Endothelial cell of umbilical vein (primary cell): ENCODE results near the gene RFX6. TPM values are rescaled to one million over a fixed set of nuclear protein-coding genes. Genes with fewer than 3 reads are reported as not detected.

Experiments used
- BruUV-seq: library from RNA; stranded (reverse); fragments of 400-500 nt; replicated peaks from 2 replicates; lab custom pipeline; 2021; lab: Mats Ljungman, UMichigan
- CTCF ChIA-PET: fragments of 300-600, 350-600 bp; sonication (Branson Sonifier 250); formaldehyde crosslinking; loops from one replicate; lab custom pipeline; 2021; ENCODE audit warnings: antibody characterized with exemption, inconsistent platforms; lab: Charles Lee
- POLR2A ChIA-PET: fragments of 300-600, 350-600 bp; sonication (Branson Sonifier 250); formaldehyde crosslinking; loops from one replicate; lab custom pipeline; 2021; ENCODE audit warnings: antibody characterized with exemption, inconsistent platforms; lab: Charles Lee
- DNase-seq: peaks from one replicate; pipeline ENCODE4 v3.0.0-alpha.2; 2011; ENCODE audit warnings: low read depth, low spot score
- FAIRE-seq: peaks from 2 replicates; lab custom pipeline; 2011; peaks lifted over from hg19 to GRCh38; lab: Jason Lieb, UNC
- H2AFZ ChIP-seq: 2 replicates; pipeline ENCODE4 v1.6.0; 2012; ENCODE audit warnings: low read depth, low read length, control low read depth, inconsistent platforms
- H3K27ac ChIP-seq: 2 replicates; pipeline ENCODE4 v1.5.1; 2011; ENCODE audit warnings: low read depth, mild to moderate bottlenecking, control low read depth, low read length, moderate library complexity; ENCODE audit not compliant: insufficient read depth
- H3K27me3 ChIP-seq, 2 experiments: 2 replicates each; pipeline versions ENCODE4 v1.6.0 to v1.6.1; 2011; ENCODE audit warnings: low read length in 2 of 2, mixed read lengths in 1 of 2; ENCODE audit not compliant: control insufficient read depth in 2 of 2, insufficient read depth in 2 of 2
- H3K36me3 ChIP-seq, 2 experiments: 2 replicates in 1 of 2; 3 replicates in 1 of 2; pipeline ENCODE4 v1.5.1; 2011; ENCODE audit warnings: low read length in 2 of 2, mild to moderate bottlenecking in 1 of 2, moderate library complexity in 1 of 2; ENCODE audit not compliant: control insufficient read depth in 2 of 2, insufficient read depth in 2 of 2; ENCODE audit errors: extremely low read depth in 1 of 2
- H3K4me1 ChIP-seq: 3 replicates; pipeline ENCODE4 v1.5.1; 2011; ENCODE audit warnings: mild to moderate bottlenecking, low read length; ENCODE audit not compliant: control insufficient read depth, insufficient read depth; ENCODE audit errors: extremely low read depth
- H3K4me2 ChIP-seq: 2 replicates; pipeline ENCODE4 v1.6.1; 2011; ENCODE audit warnings: low read length, control low read depth, mixed read lengths; ENCODE audit not compliant: insufficient read depth
- H3K4me3 ChIP-seq, 3 experiments: fragments of 200-600 bp in 1 of 3; sonication (generic), shearing (Covaris generic) in 1 of 3; replicated peaks in 1 of 3; 2 replicates each; pipeline ENCODE4 v1.5.1; 2011 to 2016; ENCODE audit warnings: control low read depth in 3 of 3, low read length in 3 of 3, mild to moderate bottlenecking in 2 of 3, inconsistent platforms in 1 of 3, low read depth in 1 of 3, moderate library complexity in 1 of 3; ENCODE audit not compliant: insufficient read depth in 1 of 3
- H3K79me2 ChIP-seq: 2 replicates; pipeline ENCODE4 v1.6.0; 2012; ENCODE audit warnings: low read length, inconsistent platforms; ENCODE audit not compliant: control insufficient read depth, insufficient read depth
- H3K9ac ChIP-seq: replicated peaks from 2 replicates; pipeline ENCODE3; 2011; ENCODE audit warnings: low read length, control low read depth; ENCODE audit not compliant: insufficient read depth; ENCODE audit errors: extremely low read depth
- H3K9me1 ChIP-seq: replicated peaks from 3 replicates; pipeline ENCODE4 v1.6.0; 2011; ENCODE audit warnings: mild to moderate bottlenecking, low read length; ENCODE audit not compliant: control insufficient read depth, insufficient read depth; ENCODE audit errors: extremely low read depth
- H3K9me3 ChIP-seq: replicated peaks from 2 replicates; pipeline ENCODE4 v1.5.1; 2012; ENCODE audit warnings: low read length, inconsistent platforms; ENCODE audit not compliant: control insufficient read depth, insufficient read depth
- H4K20me1 ChIP-seq: replicated peaks from 2 replicates; pipeline ENCODE3; 2011; ENCODE audit warnings: mild to moderate bottlenecking, low read length; ENCODE audit not compliant: control insufficient read depth, insufficient read depth; ENCODE audit errors: extremely low read depth
- EZH2 ChIP-seq: IDR thresholded peaks from 2 replicates; pipeline ENCODE4 v1.6.1; 2012; ENCODE audit warnings: borderline replicate concordance, low read depth, mild to moderate bottlenecking, moderate library complexity, low read length, inconsistent platforms; ENCODE audit not compliant: severe bottlenecking
- FOS ChIP-seq: IDR thresholded peaks from 2 replicates; pipeline ENCODE4 v1.6.1; 2011; ENCODE audit warnings: mild to moderate bottlenecking, low read length, moderate library complexity, borderline replicate concordance; ENCODE audit not compliant: insufficient read depth
- GATA2 ChIP-seq: IDR thresholded peaks from 2 replicates; pipeline ENCODE4 v1.7.0; 2011; ENCODE audit warnings: low read depth, mild to moderate bottlenecking, moderate library complexity, mixed read lengths, low read length; ENCODE audit not compliant: insufficient read length, insufficient read depth
- JUN ChIP-seq: IDR thresholded peaks from 2 replicates; pipeline ENCODE4 v1.6.1; 2011; ENCODE audit warnings: borderline replicate concordance, low read depth; ENCODE audit not compliant: insufficient read length, insufficient read depth
- MAX ChIP-seq: IDR thresholded peaks from 2 replicates; pipeline ENCODE4 v1.6.1; 2011; ENCODE audit not compliant: insufficient read depth, insufficient read length
- MYC ChIP-seq: IDR thresholded peaks from one replicate; pipeline ENCODE4 v1.6.1; 2011; ENCODE audit warnings: mild to moderate bottlenecking, low read depth, low read length
- POLR2A ChIP-seq: IDR thresholded peaks from 2 replicates; pipeline ENCODE4 v1.6.1; 2012; ENCODE audit warnings: low read depth, mild to moderate bottlenecking, control low read depth, low read length
- dilution Hi-C: fragments of 300-500 bp; cut with MboI; formaldehyde crosslinking; loops from one replicate; pipeline ENCODE4 v1.15.0; 2019; ENCODE audit warnings: low sequenced_read_pairs; ENCODE audit not compliant: extremely low pct_ligation_motif_present
- intact Hi-C: fragments of 100-400 bp; cut with micrococcal nuclease; formaldehyde crosslinking; loops from one replicate; pipeline ENCODE4 v1.10.0; 2022
- polyA plus RNA-seq, 4 experiments: library from polyadenylated mRNA; depleted of rRNA in 3 of 4; stranded (reverse) in 3 of 4; unstranded in 1 of 4; fragments of >200 nt; gene quantifications; 2 replicates each; pipeline versions ENCODE4 v1.2.1 to v1.2.3, GENCODE V29; 2011 to 2012; ENCODE audit warnings: missing spikeins in 1 of 4
- total RNA-seq: library from RNA; stranded (reverse); gene quantifications from 2 replicates; pipeline ENCODE4 v1.2.3, GENCODE V29; 2021

The RFX6 gene
- total and polyA plus RNA-seq, 2 donors (not counting 3 experiments of a cell fraction or from before 2014, with no cell fraction given): not detected

GRCh38 chr6:116925088-116925794, 48.2 kb downstream of the RFX6 start:
- no TSS peak for BruUV-seq
- intact Hi-C loops: no loop called here
- H3K9me1 ChIP-seq: no peaks in the 10 kb centered on the region
- FAIRE-seq (no peak), DNase-seq (peak; percentile 10)
- H3K4me2 ChIP-seq: no peak overlapping the region
- no peak overlapping the region for H3K27ac ChIP-seq
- H4K20me1 ChIP-seq: no peaks in the 10 kb centered on the region
- peaks cover 0 to 4% of the 10 kb centered on the region in 2 experiments for H3K27me3 ChIP-seq
- no peak overlapping the region for H3K9ac ChIP-seq
- ChIA-PET POLR2A (no interaction called here), CTCF (no interaction called here)
- H3K4me3 ChIP-seq: no peak overlapping the region
- H3K9me3 ChIP-seq: no peaks in the 10 kb centered on the region
- TF ChIP-seq MYC: no peak
- TF ChIP-seq GATA2: no peak
- no peak for TF ChIP-seq JUN
- no peak for TF ChIP-seq FOS
- no peak for TF ChIP-seq MAX
- no peak for TF ChIP-seq EZH2
- TF ChIP-seq POLR2A: no peak
- H3K4me1 ChIP-seq: no peaks in the 10 kb centered on the region
- H3K79me2 ChIP-seq: no peaks in the 10 kb centered on the region
- dilution Hi-C loops: no loop called here
- H2AFZ ChIP-seq: no peak overlapping the region
- no peaks in the 10 kb centered on the region for H3K36me3 ChIP-seq

GRCh38 chr6:116928677-116929076, 51.6 kb downstream of the RFX6 start:
- intact Hi-C loops: no loop called here
- Histone ChIP-seq H3K4me3 (no peak overlapping the region), H3K79me2 (no peaks in the 10 kb centered on the region), H3K9me3 (no peaks in the 10 kb centered on the region), H3K9ac (no peak overlapping the region), H3K4me2 (no peak overlapping the region), H3K27me3 (peaks cover 0 to 4% of the 10 kb centered on the region in 2 experiments), H3K9me1 (no peaks in the 10 kb centered on the region), H2AFZ (no peak overlapping the region), H3K4me1 (no peaks in the 10 kb centered on the region), H3K36me3 (no peaks in the 10 kb centered on the region), H4K20me1 (no peaks in the 10 kb centered on the region), H3K27ac (no peak overlapping the region)
- CTCF ChIA-PET: no interaction called here
- TF ChIP-seq MYC: no peak
- TF ChIP-seq JUN: no peak
- dilution Hi-C loops: no loop called here
- DNase-seq (no peak), FAIRE-seq (no peak)
- no TSS peak for BruUV-seq
- POLR2A ChIA-PET: no interaction called here
